Transverse colon (tissue), 4 donors: ENCODE measurements around the gene RICTOR. TPM values are rescaled to one million over a fixed set of nuclear protein-coding genes. Genes with fewer than 3 reads are reported as not detected.

Experiments
- DNase-seq: peaks from one replicate; pipeline ENCODE4 v3.0.0-alpha.2; 2019
- H3K27ac ChIP-seq, 4 donors: fragments of 200-600 bp; sonication (generic); 2 replicates each; pipeline ENCODE4 v1.5.1; 2016 to 2018; ENCODE audit warnings: inconsistent platforms in 4 of 4
- H3K27me3 ChIP-seq: fragments of 200-600 bp; sonication (generic); 2 replicates; pipeline ENCODE4 v1.5.1; 2017; ENCODE audit warnings: inconsistent platforms
- H3K36me3 ChIP-seq, 4 donors: fragments of 200-600 bp; sonication (generic); 2 replicates each; pipeline ENCODE4 v1.5.1; 2017 to 2019; ENCODE audit warnings: inconsistent platforms in 4 of 4
- H3K4me1 ChIP-seq, 4 donors: fragments of 200-600 bp; sonication (generic); 2 replicates each; pipeline ENCODE4 v1.5.1; 2017 to 2020; ENCODE audit warnings: inconsistent platforms in 4 of 4
- H3K4me3 ChIP-seq, 4 donors: fragments of 200-600 bp; sonication (generic); 1 replicate in 1 of 4; 2 replicates in 3 of 4; pipeline versions ENCODE4 v1.5.1 to v1.6.1; 2017 to 2019; ENCODE audit warnings: inconsistent platforms in 4 of 4
- H3K9me3 ChIP-seq, 2 donors: fragments of 200-600 bp; sonication (generic); 2 replicates each; pipeline ENCODE4 v1.5.1; 2017 to 2019; ENCODE audit warnings: inconsistent platforms in 2 of 2
- EP300 ChIP-seq: sonication (generic); formaldehyde crosslinking; IDR thresholded peaks from one replicate; pipeline ENCODE4 v1.6.1; 2017; ENCODE audit warnings: antibody characterized with exemption, low read depth
- POLR2A ChIP-seq: fragments of 450-650 bp; IDR thresholded peaks from one replicate; pipeline ENCODE4 v1.6.1; 2016; ENCODE audit warnings: antibody characterized with exemption, mild to moderate bottlenecking, moderate library complexity
- POLR2AphosphoS5 ChIP-seq, 3 donors: sonication (generic); formaldehyde crosslinking; IDR thresholded peaks; one replicate each; pipeline ENCODE4 v1.6.1; 2016; ENCODE audit warnings: antibody characterized with exemption in 3 of 3
- WGBS, 2 donors: methylation state at CpG; one replicate each; pipeline ENCODE4 v1.1.5; 2018; ENCODE audit warnings: low coverage in 1 of 2; 5-methylcytosine and 5-hydroxymethylcytosine counted together
- in situ Hi-C, 4 donors: fragments of 200-750 bp; cut with MboI; loops; one replicate each; pipeline versions ENCODE4 v1.15.0 to v1.15.1; 2017; ENCODE audit warnings: low sequenced_read_pairs in 3 of 4, low pct_ligation_motif_present in 1 of 4, low pct_unique_long_range_greater_than_20kb in 1 of 4
- intact Hi-C: fragments of 100-400 bp; cut with DNase I; formaldehyde crosslinking; loops from one replicate; pipeline ENCODE4 v1.15.1; 2023; ENCODE audit warnings: low total_unique reads
- total RNA-seq, 4 donors: library from RNA; depleted of rRNA; stranded (reverse); fragments of >200 nt; gene quantifications; one replicate each; pipeline ENCODE4 v1.1.0, GENCODE V29; 2016
- TF ChIP-seq, protein P1 (sequence below), 5 experiments: fragments of 200-600 bp in 3 of 5; fragments of 450-650 bp in 2 of 5; sonication (generic) in 3 of 5; IDR thresholded peaks; 1 replicate in 2 of 5; 2 replicates in 3 of 5; pipeline ENCODE4 v1.5.1; 2016 to 2017; ENCODE audit warnings: antibody characterized with exemption in 5 of 5, inconsistent platforms in 3 of 5, mild to moderate bottlenecking in 2 of 5, moderate library complexity in 1 of 5

The RICTOR gene
- total RNA-seq, 4 donors from 2014 or later, result 20.7 to 44.8 (median 25.8) TPM

DNA sequence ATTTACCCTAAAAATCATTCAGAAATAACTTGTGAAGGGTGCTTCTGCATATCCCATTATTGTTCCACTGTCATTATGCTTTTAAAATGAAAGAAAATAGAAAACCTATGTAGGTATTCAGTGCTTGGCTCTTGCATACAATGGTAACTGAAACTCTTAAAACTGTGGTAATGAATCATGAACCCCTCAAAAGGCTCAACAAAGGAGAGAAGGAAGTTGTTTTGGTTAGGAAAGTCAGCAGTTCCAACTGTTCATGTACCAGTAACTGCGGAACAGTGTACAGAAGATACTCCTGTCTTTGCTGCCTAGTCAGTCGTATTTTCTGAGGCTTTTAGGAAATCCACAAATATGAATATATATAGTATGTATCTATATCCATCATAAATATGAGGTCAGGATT is 132.3 kb downstream of the RICTOR start:
- 96 to 100% methylated on average over 2 of the region's 2 CpGs for WGBS, 2 donors
- intact Hi-C loops (no loop called here), in situ Hi-C loops (no loop called here)
- TF ChIP-seq POLR2AphosphoS5 (IDR thresholded peaks at IDR 0.05) (no peak), POLR2A (no peak), EP300 (no peak)
- TF ChIP-seq, protein P1, sequence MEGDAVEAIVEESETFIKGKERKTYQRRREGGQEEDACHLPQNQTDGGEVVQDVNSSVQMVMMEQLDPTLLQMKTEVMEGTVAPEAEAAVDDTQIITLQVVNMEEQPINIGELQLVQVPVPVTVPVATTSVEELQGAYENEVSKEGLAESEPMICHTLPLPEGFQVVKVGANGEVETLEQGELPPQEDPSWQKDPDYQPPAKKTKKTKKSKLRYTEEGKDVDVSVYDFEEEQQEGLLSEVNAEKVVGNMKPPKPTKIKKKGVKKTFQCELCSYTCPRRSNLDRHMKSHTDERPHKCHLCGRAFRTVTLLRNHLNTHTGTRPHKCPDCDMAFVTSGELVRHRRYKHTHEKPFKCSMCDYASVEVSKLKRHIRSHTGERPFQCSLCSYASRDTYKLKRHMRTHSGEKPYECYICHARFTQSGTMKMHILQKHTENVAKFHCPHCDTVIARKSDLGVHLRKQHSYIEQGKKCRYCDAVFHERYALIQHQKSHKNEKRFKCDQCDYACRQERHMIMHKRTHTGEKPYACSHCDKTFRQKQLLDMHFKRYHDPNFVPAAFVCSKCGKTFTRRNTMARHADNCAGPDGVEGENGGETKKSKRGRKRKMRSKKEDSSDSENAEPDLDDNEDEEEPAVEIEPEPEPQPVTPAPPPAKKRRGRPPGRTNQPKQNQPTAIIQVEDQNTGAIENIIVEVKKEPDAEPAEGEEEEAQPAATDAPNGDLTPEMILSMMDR (IDR thresholded peaks at IDR 0.05), result no peak
- Histone ChIP-seq H3K27me3 (no peaks in the 10 kb centered on the region), H3K4me1 (no peaks in the 10 kb centered on the region), H3K27ac (no peak overlapping the region), H3K4me3 (no peak overlapping the region), H3K36me3 (peaks cover 0 to 81% (median 27%) of the 10 kb centered on the region in 4 donors), H3K9me3 (no peaks in the 10 kb centered on the region)
- no peak for DNase-seq

DNA sequence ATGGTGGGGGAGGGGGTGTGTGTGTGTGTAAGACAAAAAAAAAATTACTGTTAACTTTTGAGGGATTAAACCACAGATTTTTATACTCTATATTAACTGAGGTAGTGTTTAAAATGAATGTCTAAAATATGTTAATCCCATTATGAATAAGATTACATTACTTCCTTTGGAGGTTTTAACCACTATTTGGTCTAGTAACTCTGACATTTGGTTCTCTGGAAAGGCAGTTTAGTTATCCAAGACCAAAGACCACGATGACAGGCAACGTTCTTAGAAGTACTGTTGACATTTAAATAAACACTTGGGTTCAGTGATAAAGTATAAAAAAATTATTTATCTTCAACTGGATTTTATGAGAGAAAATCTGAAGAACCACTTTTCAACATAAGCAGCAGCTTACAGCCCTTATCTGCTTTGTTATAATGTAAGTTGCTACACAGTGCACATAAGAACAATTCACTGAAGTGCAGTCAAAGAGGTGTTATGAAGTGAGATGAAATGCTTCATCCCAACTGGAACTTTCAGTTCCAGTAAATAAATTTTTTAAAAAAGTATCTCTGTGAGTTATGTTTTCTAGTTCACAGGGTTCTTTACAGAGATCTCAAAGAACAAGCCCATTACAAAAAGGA is 133.9 kb downstream of the RICTOR start:
- Histone ChIP-seq H3K27ac (no peak overlapping the region), H3K36me3 (peaks cover 0 to 67% (median 22%) of the 10 kb centered on the region in 4 donors), H3K4me3 (no peak overlapping the region), H3K4me1 (no peaks in the 10 kb centered on the region), H3K9me3 (no peaks in the 10 kb centered on the region), H3K27me3 (no peaks in the 10 kb centered on the region)
- 41 to 47% methylated on average over 2 of the region's 2 CpGs for WGBS, 2 donors
- in situ Hi-C loops (no loop called here), intact Hi-C loops (no loop called here)
- DNase-seq, result no peak
- no peak for TF ChIP-seq POLR2AphosphoS5 (IDR thresholded peaks at IDR 0.05)
- TF ChIP-seq POLR2A, result no peak
- TF ChIP-seq, protein P1 (IDR thresholded peaks at IDR 0.05), result no peak
- no peak for TF ChIP-seq EP300

DNA sequence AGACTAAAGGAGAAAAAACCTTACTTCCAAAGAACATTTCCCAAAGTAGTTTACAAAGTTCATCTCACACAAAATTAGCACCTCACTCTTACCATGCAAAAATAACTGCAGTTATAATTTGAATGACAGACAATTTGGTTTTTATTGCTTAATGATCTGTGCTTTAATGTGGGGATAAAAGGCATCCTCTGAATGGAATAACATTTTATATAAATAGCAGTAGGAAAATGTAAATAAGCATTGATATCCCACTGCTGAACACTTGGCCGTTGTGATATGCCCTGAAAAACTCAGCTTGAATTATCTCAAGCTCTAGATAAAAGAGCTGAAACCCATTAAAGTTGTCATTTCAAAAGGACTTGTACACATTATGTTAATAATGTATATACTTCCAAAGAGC is 135.2 kb downstream of the RICTOR start:
- TF ChIP-seq POLR2A, result no peak
- TF ChIP-seq, protein P1 (IDR thresholded peaks at IDR 0.05), result no peak
- no peak for TF ChIP-seq EP300
- no peak for TF ChIP-seq POLR2AphosphoS5 (IDR thresholded peaks at IDR 0.05)
- intact Hi-C loops (no loop called here), in situ Hi-C loops (no loop called here)
- Histone ChIP-seq H3K9me3 (no peaks in the 10 kb centered on the region), H3K27me3 (no peaks in the 10 kb centered on the region), H3K4me3 (no peak overlapping the region), H3K36me3 (peaks cover 0 to 53% (median 16%) of the 10 kb centered on the region in 4 donors), H3K27ac (no peak overlapping the region), H3K4me1 (no peaks in the 10 kb centered on the region)
- no peak for DNase-seq
- WGBS, 2 donors, result 53 to 56% methylated on average over 1 of the region's 1 CpG

DNA sequence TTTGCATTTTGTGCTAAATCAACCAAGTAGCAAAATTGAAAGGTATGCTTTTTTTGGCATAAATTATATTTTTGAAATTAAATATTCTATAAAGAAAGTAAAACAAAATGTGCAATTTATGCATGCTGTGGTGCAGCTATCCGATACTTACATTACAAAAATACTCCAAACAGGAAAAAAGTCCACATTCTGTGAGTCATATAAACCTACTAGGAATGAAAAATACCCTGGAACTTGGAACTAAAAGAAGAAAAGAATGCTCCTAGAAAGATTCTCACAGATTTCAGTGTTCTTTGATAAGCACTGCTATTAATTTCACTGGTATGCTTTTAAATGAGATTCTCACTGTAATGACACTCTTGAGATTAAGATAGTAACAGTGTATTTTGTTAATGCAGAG is 135.8 kb downstream of the RICTOR start:
- Histone ChIP-seq H3K4me1 (no peaks in the 10 kb centered on the region), H3K4me3 (no peak overlapping the region), H3K36me3 (peaks cover 0 to 49% (median 13%) of the 10 kb centered on the region in 4 donors), H3K9me3 (no peaks in the 10 kb centered on the region), H3K27me3 (no peaks in the 10 kb centered on the region), H3K27ac (no peak overlapping the region)
- no peak for TF ChIP-seq POLR2AphosphoS5 (IDR thresholded peaks at IDR 0.05)
- TF ChIP-seq, protein P1 (IDR thresholded peaks at IDR 0.05), result no peak
- TF ChIP-seq EP300, result no peak
- TF ChIP-seq POLR2A, result no peak
- intact Hi-C loops, result no loop called here
- in situ Hi-C loops, result no loop called here
- no peak for DNase-seq
- WGBS, 2 donors, result 88 to 92% methylated on average over 1 of the region's 1 CpG
